SK-N-SH treated with all-trans-retinoic acid at 6 μM for 48 hours (cell line): Measurements from ENCODE around the gene WNT5A.

ENCODE experiments used
- ATAC-seq: fragments of 200-7000 bp; cut with Tn5 transposase; 3 replicates; pipeline ENCODE4 v1.9.1; 2020; ENCODE audit warnings: mild to moderate bottlenecking, moderate library complexity
- ARNTL ChIP-seq: fragments of 450-650 bp; formaldehyde crosslinking; IDR thresholded peaks from 2 replicates; pipeline ENCODE4 v1.5.0; 2020; ENCODE audit warnings: low read depth, mild to moderate bottlenecking, moderate library complexity, borderline replicate concordance
- BACH2 ChIP-seq: fragments of 250-450 bp; sonication (Bioruptor Pico); IDR thresholded peaks from 2 replicates; pipeline ENCODE4 v1.9.0; 2021; ENCODE audit warnings: mild to moderate bottlenecking, borderline replicate concordance
- CREB5 ChIP-seq: fragments of 250-450 bp; sonication (Bioruptor Pico); IDR thresholded peaks from 2 replicates; pipeline ENCODE4 v1.5.1; 2020; ENCODE audit warnings: low read depth, mild to moderate bottlenecking, moderate library complexity
- CSDC2 ChIP-seq: fragments of 250-450 bp; sonication (Bioruptor Pico); IDR thresholded peaks from 2 replicates; pipeline ENCODE4 v1.5.0; 2020; ENCODE audit warnings: mild to moderate bottlenecking, moderate library complexity
- CSRNP3 ChIP-seq: fragments of 250-450 bp; sonication (Bioruptor Pico); IDR thresholded peaks from 2 replicates; pipeline ENCODE4 v1.5.1; 2021; ENCODE audit warnings: mild to moderate bottlenecking, moderate library complexity
- ESRRG ChIP-seq: fragments of 250-450 bp; sonication (Bioruptor Pico); IDR thresholded peaks from 2 replicates; pipeline ENCODE4 v1.6.1; 2021; ENCODE audit warnings: mild to moderate bottlenecking
- GLIS3 ChIP-seq: fragments of 250-450 bp; sonication (Bioruptor Pico); IDR thresholded peaks from 2 replicates; pipeline ENCODE4 v1.5.0; 2020; ENCODE audit warnings: mild to moderate bottlenecking, moderate library complexity
- ISL1 ChIP-seq: fragments of 250-450 bp; sonication (Bioruptor Pico); IDR thresholded peaks from 2 replicates; pipeline ENCODE4 v2.1.2; 2022; ENCODE audit warnings: mild to moderate bottlenecking, moderate library complexity
- OSR1 ChIP-seq: fragments of 250-450 bp; sonication (Bioruptor Pico); IDR thresholded peaks from 2 replicates; pipeline ENCODE4 v1.8.0; 2022; ENCODE audit warnings: moderate library complexity, mild to moderate bottlenecking, inconsistent platforms
- PATZ1 ChIP-seq: fragments of 250-450 bp; sonication (Bioruptor Pico); IDR thresholded peaks from 2 replicates; pipeline ENCODE4 v1.8.0; 2020; ENCODE audit warnings: mild to moderate bottlenecking, moderate library complexity, borderline replicate concordance
- POU6F1 ChIP-seq: fragments of 250-450 bp; sonication (Bioruptor Pico); IDR thresholded peaks from 2 replicates; pipeline ENCODE4 v1.8.0; 2021; ENCODE audit warnings: low read depth, mild to moderate bottlenecking, moderate library complexity, borderline replicate concordance
- PPARA ChIP-seq: fragments of 250-450 bp; sonication (Bioruptor Pico); IDR thresholded peaks from 2 replicates; pipeline ENCODE4 v1.5.0; 2020; ENCODE audit warnings: mild to moderate bottlenecking, borderline replicate concordance
- RARB ChIP-seq: fragments of 250-450 bp; sonication (Bioruptor Pico); IDR thresholded peaks from 2 replicates; pipeline ENCODE4 v1.8.0; 2021; ENCODE audit warnings: mild to moderate bottlenecking, moderate library complexity
- SNAI2 ChIP-seq: fragments of 250-450 bp; sonication (Bioruptor Pico); IDR thresholded peaks from 2 replicates; pipeline ENCODE4 v1.5.0; 2020; ENCODE audit warnings: mild to moderate bottlenecking, moderate library complexity
- TCF4 ChIP-seq: fragments of 250-450 bp; sonication (Bioruptor Pico); IDR thresholded peaks from 2 replicates; pipeline ENCODE4 v1.8.0; 2021; ENCODE audit warnings: mild to moderate bottlenecking, moderate library complexity, borderline replicate concordance
- TSHZ2 ChIP-seq: fragments of 250-450 bp; sonication (Bioruptor Pico); IDR thresholded peaks from 2 replicates; pipeline ENCODE4 v1.5.0; 2020; ENCODE audit warnings: mild to moderate bottlenecking, moderate library complexity
- ZC3H10 ChIP-seq: fragments of 250-450 bp; sonication (Bioruptor Pico); IDR thresholded peaks from 2 replicates; pipeline ENCODE4 v1.5.1; 2021; ENCODE audit warnings: mild to moderate bottlenecking, moderate library complexity
- ZFP3 ChIP-seq: fragments of 250-450 bp; sonication (Bioruptor Pico); IDR thresholded peaks from 2 replicates; pipeline ENCODE4 v1.5.0; 2020; ENCODE audit warnings: mild to moderate bottlenecking, moderate library complexity
- ZFP30 ChIP-seq: fragments of 450-650 bp; formaldehyde crosslinking; IDR thresholded peaks from 2 replicates; pipeline ENCODE4 v1.5.0; 2022; ENCODE audit warnings: mild to moderate bottlenecking, moderate library complexity
- ZNF565 ChIP-seq: fragments of 450-650 bp; formaldehyde crosslinking; conservative IDR thresholded peaks from 2 replicates; pipeline ENCODE4 v1.5.0; 2020; ENCODE audit warnings: low read depth, mild to moderate bottlenecking, moderate library complexity
- ZNF70 ChIP-seq: fragments of 450-650 bp; formaldehyde crosslinking; IDR thresholded peaks from 2 replicates; pipeline ENCODE4 v1.5.0; 2020; ENCODE audit warnings: mild to moderate bottlenecking, moderate library complexity
- ZNF8 ChIP-seq: fragments of 450-650 bp; formaldehyde crosslinking; IDR thresholded peaks from 2 replicates; pipeline ENCODE4 v1.5.0; 2020; ENCODE audit warnings: mild to moderate bottlenecking, moderate library complexity

Gene WNT5A

GRCh38 chr3:55508335-55508734 lies 21.2 kb upstream of the WNT5A start (continued):
- TF ChIP-seq CREB5 (CRISPR knock-in tag) (no peak), PPARA (no peak), SNAI2 (no peak), ZNF70 (CRISPR knock-in tag) (no peak), ZFP30 (CRISPR knock-in tag) (no peak), ISL1 (CRISPR knock-in tag) (no peak)

GRCh38 chr3:55507808-55508207 lies 20.7 kb upstream of the WNT5A start:
- no peak for ATAC-seq
- no peak for TF ChIP-seq TCF4 (CRISPR knock-in tag)
- no peak for TF ChIP-seq CSDC2 (CRISPR knock-in tag)
- no peak for TF ChIP-seq ZNF565 (CRISPR knock-in tag)
- no peak for TF ChIP-seq CSRNP3 (CRISPR knock-in tag)
- no peak for TF ChIP-seq ZNF8 (CRISPR knock-in tag)
- no peak for TF ChIP-seq TSHZ2 (CRISPR knock-in tag)
- no peak for TF ChIP-seq CREB5 (CRISPR knock-in tag)
- TF ChIP-seq ESRRG (CRISPR knock-in tag): no peak
- TF ChIP-seq POU6F1 (CRISPR knock-in tag): no peak
- TF ChIP-seq RARB (CRISPR knock-in tag): no peak
- no peak for TF ChIP-seq GLIS3 (CRISPR knock-in tag)
- no peak for TF ChIP-seq PATZ1 (CRISPR knock-in tag)
- no peak for TF ChIP-seq ZC3H10 (CRISPR knock-in tag)
- TF ChIP-seq ZFP3 (CRISPR knock-in tag): no peak
- TF ChIP-seq BACH2 (CRISPR knock-in tag): no peak
- TF ChIP-seq, all 23 proteins: peak for 0

- ATAC-seq: no peak
- TF ChIP-seq TCF4 (CRISPR knock-in tag) (no peak), ZFP3 (CRISPR knock-in tag) (no peak), ARNTL (CRISPR knock-in tag) (no peak), PPARA (no peak), RARB (CRISPR knock-in tag) (no peak), BACH2 (CRISPR knock-in tag) (no peak), ISL1 (CRISPR knock-in tag) (no peak), ZC3H10 (CRISPR knock-in tag) (no peak), OSR1 (CRISPR knock-in tag) (no peak), CREB5 (CRISPR knock-in tag) (no peak), ZNF70 (CRISPR knock-in tag) (no peak), CSRNP3 (CRISPR knock-in tag) (no peak), ZNF565 (CRISPR knock-in tag) (no peak), ESRRG (CRISPR knock-in tag) (no peak), POU6F1 (CRISPR knock-in tag) (no peak)
Observed at GRCh38 chr3:55505776-55506175, 18.7 kb upstream of the WNT5A start.
